KMS-11 (cell line): ENCODE data around the gene CACNA2D3.

Experiments
- H2AFZ ChIP-seq: fragments of 200-600 bp; sonication (generic); 2 replicates; pipeline ENCODE4 v1.6.1; 2016; ENCODE audit warnings: antibody characterized with exemption, mixed run types, low read depth
- H3K27ac ChIP-seq: fragments of 200-600 bp; sonication (generic); 2 replicates; pipeline ENCODE4 v1.6.1; 2016; ENCODE audit warnings: mild to moderate bottlenecking, mixed run types
- H3K27me3 ChIP-seq: fragments of 200-600 bp; sonication (generic); 2 replicates; pipeline ENCODE4 v1.6.1; 2017; ENCODE audit warnings: mild to moderate bottlenecking, low read depth, mixed run types, moderate library complexity; ENCODE audit not compliant: insufficient read depth
- H3K36me3 ChIP-seq: fragments of 200-600 bp; sonication (generic); 2 replicates; pipeline ENCODE4 v1.6.1; 2017; ENCODE audit warnings: mild to moderate bottlenecking, mixed run types; ENCODE audit not compliant: insufficient read depth
- H3K4me1 ChIP-seq: fragments of 200-600 bp; sonication (generic); 2 replicates; pipeline ENCODE4 v1.6.1; 2016; ENCODE audit warnings: mild to moderate bottlenecking, low read depth, mixed run types; ENCODE audit not compliant: poor library complexity, severe bottlenecking
- H3K4me2 ChIP-seq: fragments of 200-600 bp; sonication (generic); 2 replicates; pipeline ENCODE4 v1.7.0; 2016; ENCODE audit warnings: mild to moderate bottlenecking, mixed run types
- H3K4me3 ChIP-seq: fragments of 200-600 bp; sonication (generic); IDR thresholded peaks from 2 replicates; pipeline ENCODE4 v1.6.1; 2017; ENCODE audit warnings: low read depth, low read length, mixed read lengths; ENCODE audit not compliant: insufficient read depth
- H3K79me2 ChIP-seq: fragments of 200-600 bp; sonication (generic); 2 replicates; pipeline ENCODE4 v1.6.1; 2016; ENCODE audit warnings: low read depth, mixed run types; ENCODE audit not compliant: insufficient read depth
- H3K9ac ChIP-seq: fragments of 200-600 bp; sonication (generic); 2 replicates; pipeline ENCODE4 v1.6.1; 2016; ENCODE audit warnings: mild to moderate bottlenecking, mixed run types
- H4K20me1 ChIP-seq: fragments of 200-600 bp; sonication (generic); 2 replicates; pipeline ENCODE4 v1.6.1; 2016; ENCODE audit warnings: mild to moderate bottlenecking, mixed run types; ENCODE audit not compliant: insufficient read depth
- TF ChIP-seq, protein P1 (sequence below): fragments of 200-600 bp; sonication (generic); conservative IDR thresholded peaks from 2 replicates; pipeline ENCODE4 v1.6.1; 2017; ENCODE audit warnings: low read depth, mild to moderate bottlenecking, antibody characterized with exemption, low read length, moderate library complexity, mixed read lengths

CACNA2D3 gene

DNA sequence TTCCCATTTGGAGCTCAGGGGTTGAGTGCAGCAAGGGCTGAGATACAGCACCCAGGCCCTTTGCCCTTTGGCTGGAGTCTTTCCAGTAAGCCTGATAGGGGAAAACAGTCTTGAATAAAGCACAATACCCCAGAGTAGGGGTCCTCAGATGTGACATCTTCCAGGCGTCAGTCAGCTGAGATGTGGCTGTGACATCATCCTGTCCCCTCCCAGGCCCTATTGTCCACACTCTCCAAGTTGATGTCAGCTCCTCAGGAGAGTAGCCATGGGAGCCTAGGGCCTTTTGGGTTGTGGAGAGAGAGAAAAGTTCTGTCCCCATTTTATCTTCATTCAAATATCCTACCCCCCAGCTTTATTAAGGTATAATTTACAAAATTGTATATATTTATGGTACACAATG, 92.5 kb downstream of the CACNA2D3 start:
- H2AFZ ChIP-seq: no peak overlapping the region
- H3K9ac ChIP-seq: no peak overlapping the region
- no peak overlapping the region for H3K4me2 ChIP-seq
- no peaks in the 10 kb centered on the region for H4K20me1 ChIP-seq
- no peaks in the 10 kb centered on the region for H3K79me2 ChIP-seq
- H3K27ac ChIP-seq: no peak overlapping the region
- no peaks in the 10 kb centered on the region for H3K4me1 ChIP-seq
- TF ChIP-seq, protein P1, sequence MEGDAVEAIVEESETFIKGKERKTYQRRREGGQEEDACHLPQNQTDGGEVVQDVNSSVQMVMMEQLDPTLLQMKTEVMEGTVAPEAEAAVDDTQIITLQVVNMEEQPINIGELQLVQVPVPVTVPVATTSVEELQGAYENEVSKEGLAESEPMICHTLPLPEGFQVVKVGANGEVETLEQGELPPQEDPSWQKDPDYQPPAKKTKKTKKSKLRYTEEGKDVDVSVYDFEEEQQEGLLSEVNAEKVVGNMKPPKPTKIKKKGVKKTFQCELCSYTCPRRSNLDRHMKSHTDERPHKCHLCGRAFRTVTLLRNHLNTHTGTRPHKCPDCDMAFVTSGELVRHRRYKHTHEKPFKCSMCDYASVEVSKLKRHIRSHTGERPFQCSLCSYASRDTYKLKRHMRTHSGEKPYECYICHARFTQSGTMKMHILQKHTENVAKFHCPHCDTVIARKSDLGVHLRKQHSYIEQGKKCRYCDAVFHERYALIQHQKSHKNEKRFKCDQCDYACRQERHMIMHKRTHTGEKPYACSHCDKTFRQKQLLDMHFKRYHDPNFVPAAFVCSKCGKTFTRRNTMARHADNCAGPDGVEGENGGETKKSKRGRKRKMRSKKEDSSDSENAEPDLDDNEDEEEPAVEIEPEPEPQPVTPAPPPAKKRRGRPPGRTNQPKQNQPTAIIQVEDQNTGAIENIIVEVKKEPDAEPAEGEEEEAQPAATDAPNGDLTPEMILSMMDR: no peak
- no peak overlapping the region for H3K4me3 ChIP-seq
- H3K27me3 ChIP-seq: no peaks in the 10 kb centered on the region
- no peaks in the 10 kb centered on the region for H3K36me3 ChIP-seq

DNA sequence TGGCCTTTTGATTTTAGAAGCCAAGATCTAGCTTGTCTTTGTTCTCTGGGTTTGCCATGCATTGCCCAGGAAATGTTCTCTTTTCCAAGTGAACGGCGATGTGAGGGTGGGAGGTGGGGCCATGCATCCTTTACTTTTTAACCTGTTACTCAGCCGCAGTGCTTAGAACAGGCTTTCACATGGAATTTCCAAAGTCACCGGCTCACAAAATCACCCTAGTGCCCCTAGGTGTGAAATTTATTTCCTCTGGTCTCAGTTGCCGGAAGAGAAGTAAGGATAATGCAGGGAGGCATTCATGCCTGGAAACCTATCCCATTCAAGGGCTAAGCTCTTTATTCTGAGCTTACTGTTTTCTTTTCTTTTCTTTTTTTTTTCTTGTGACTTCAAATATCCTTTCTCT, 93.2 kb downstream of the CACNA2D3 start:
- no peaks in the 10 kb centered on the region for H3K4me1 ChIP-seq
- H3K4me2 ChIP-seq: no peak overlapping the region
- TF ChIP-seq, protein P1: no peak
- H3K9ac ChIP-seq: no peak overlapping the region
- H4K20me1 ChIP-seq: no peaks in the 10 kb centered on the region
- no peaks in the 10 kb centered on the region for H3K27me3 ChIP-seq
- H3K36me3 ChIP-seq: no peaks in the 10 kb centered on the region
- H3K27ac ChIP-seq: no peak overlapping the region
- H3K79me2 ChIP-seq: no peaks in the 10 kb centered on the region
- no peak overlapping the region for H3K4me3 ChIP-seq
- H2AFZ ChIP-seq: no peak overlapping the region

- TF ChIP-seq, protein P1: no peak
- Histone ChIP-seq H3K4me1 (no peaks in the 10 kb centered on the region), H3K27me3 (no peaks in the 10 kb centered on the region), H3K36me3 (no peaks in the 10 kb centered on the region), H3K9ac (no peak overlapping the region), H4K20me1 (no peaks in the 10 kb centered on the region), H3K79me2 (no peaks in the 10 kb centered on the region), H3K4me3 (no peak overlapping the region), H3K27ac (no peak overlapping the region), H3K4me2 (no peak overlapping the region), H2AFZ (no peak overlapping the region)
Observed at GRCh38 chr3:54217828-54218227, 95.5 kb downstream of the CACNA2D3 start.

- TF ChIP-seq, protein P1: no peak
- H3K79me2 ChIP-seq: no peaks in the 10 kb centered on the region
- H3K36me3 ChIP-seq: no peaks in the 10 kb centered on the region
- no peak overlapping the region for H3K4me3 ChIP-seq
- no peaks in the 10 kb centered on the region for H4K20me1 ChIP-seq
- H3K4me2 ChIP-seq: no peak overlapping the region
- H2AFZ ChIP-seq: no peak overlapping the region
- no peak overlapping the region for H3K9ac ChIP-seq
- no peak overlapping the region for H3K27ac ChIP-seq
- no peaks in the 10 kb centered on the region for H3K4me1 ChIP-seq
- H3K27me3 ChIP-seq: no peaks in the 10 kb centered on the region
Observed at GRCh38 chr3:54222316-54222715, 100.0 kb downstream of the CACNA2D3 start.
